Left hindlimb (tissue), 1 donor: ENCODE results near the gene SLC48A1.
A peak's percentile ranks its signal among the peaks of the same experiment; 100 is the strongest.

Experiments used
- DNase-seq: peaks from one replicate; pipeline ENCODE4 v3.0.0-alpha.2; 2018

The SLC48A1 gene

DNA sequence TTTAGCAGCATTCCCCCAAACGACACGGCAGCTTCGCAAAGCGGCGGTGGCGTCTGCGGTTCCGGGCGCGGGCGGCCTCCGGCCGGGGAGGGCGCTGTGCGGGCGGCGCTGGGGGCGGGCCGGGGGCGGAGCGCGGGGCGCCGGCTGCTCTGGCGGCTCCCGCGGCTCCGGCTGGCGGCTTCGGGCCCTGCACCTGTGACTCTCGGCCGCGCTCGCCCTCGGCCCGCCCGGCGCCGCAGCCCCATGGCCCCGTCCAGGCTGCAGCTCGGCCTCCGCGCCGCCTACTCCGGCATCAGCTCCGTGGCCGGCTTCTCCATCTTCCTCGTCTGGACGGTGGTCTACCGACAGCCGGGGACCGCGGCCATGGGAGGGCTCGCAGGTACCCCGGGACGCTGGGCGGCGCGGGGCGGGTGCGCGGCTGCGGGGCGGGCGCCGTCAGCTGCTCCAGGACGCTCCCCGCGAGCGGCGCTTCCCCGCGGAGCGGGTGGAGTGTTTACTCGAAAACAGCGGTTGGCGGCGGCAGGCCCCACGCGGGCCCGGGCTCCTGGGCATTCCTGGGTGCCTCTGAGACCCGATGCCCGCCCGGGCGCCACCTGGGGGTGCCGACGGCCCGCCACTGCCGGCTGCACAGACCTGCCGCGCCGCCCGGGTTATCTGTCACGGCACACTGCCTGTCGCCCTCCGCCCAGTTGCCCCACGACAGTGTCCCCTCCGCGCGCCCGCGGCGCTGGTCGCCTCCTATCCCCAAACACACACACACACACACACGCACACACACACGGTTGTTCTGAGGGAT lies at the start of gene SLC48A1:
Gene SLC48A1 (plus strand): TSS at position 177 of the 796 bp plus-strand sequence. CDS start 67 bp downstream, at position 244.
- DNase-seq = peak; percentile 72

DNA sequence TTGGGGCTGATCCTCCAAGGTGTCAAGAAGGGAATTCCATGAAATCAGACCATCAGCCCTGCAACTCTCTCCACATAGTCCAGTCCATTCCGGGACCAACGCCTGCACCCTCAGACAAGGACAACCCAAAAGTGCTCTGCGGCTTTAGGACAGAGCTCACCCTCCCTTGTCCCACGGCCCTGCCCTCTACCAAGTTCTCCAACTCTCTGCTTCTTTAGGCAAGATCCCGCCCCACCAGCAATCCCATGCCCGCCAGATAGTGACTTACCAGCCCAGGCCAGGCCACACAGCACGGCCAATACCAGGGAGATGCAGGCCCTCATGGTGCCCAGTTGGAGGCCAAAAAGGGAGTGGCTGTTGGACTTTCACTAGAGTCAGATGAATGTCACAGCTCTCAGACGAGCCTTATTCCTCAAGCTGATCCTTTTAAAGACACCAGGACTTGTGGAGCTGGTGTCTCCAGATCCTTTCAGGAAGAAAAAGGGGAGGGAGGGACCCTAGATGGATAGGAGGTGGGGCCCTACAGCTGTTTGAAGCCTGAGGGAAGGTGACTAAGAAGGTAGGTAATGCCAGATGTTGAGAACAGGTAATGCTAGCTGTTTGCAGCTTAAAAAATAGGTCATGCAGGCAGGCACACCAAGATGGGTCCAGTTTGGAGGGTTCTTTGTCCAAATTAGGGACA lies 47.8 kb upstream of the SLC48A1 start, which contains the start of gene ENDOU:
Gene ENDOU (minus strand): TSS at position 400 of the 682 bp plus-strand sequence. CDS start 77 bp downstream, at position 323.
- DNase-seq = no peak

DNA sequence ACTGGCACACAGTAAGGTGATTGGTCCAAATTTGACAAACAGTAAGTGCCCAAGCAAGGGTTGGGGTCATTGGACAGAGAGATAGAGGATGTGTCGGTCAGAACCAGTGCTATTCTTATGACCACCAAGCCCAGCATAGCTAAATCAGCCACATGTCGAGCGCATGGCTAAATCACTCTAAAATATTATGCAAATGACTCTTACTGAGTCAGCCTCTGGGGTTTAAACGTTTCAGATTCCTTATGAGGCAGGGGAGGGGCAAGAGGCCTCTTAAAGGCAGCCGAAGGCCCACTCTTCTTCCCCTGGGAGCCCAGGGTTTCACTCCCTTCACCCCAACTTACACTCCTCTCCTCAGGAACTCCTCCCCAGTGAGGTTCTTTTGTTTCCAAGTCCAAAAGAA lies 47.1 kb upstream of the SLC48A1 start:
- no peak for DNase-seq

DNA sequence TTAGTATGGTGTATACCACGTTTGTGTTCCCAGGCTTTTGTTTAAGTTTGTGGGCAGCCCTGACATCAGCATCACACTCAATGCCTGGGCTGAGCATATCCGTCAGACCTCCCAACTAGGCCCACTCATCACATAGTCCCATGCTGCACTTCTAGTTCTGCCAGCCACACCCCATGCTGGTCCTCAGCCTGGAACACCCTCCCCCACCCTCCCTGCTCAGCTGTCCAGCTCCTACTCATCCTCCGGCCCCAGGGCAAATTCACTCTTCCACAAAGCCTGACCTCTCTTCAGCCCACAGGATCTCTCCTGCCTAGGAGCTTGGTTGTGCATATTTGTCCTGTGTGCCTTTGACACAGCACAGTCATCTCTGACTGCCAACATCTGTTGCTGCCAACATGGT lies 43.8 kb upstream of the SLC48A1 start:
- DNase-seq = no peak

DNA sequence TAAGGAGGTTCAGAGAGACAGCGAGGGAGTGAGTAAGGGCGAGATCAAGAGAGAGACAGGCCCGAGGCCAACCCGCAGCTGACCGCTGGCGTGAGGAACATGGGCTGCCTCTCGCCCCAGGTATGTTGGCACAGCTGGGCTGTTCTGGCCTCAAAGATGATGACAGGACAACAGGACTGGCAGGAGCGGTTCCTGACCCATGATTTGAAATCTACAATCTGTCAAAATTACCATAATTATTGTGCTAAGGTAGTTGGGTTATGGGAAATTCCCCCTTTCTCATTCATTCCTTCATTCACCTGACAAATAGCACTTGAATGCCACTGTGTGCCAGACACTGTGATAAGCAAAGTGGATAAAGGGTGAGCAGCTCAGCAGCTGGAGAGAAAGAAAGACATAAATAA lies 42.7 kb upstream of the SLC48A1 start:
- DNase-seq = no peak

DNA sequence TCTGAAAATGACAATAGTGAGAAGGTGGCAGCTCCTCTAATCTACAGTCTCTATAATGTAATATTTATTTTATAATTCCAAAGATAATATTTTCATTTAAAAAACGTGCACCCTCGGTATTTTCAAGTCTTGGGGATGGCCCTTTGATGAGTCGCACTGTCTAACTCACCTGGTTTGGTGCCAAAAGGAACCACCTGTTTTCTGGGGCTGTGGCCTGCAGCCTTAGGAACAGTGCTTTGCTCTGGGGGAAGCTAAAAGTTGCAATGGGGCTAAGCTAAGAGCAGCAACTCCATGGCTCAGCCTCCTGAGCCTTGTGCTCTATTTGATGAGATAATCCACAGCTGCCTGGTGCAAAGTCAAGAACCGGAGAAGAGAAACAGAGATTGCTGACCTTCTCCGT lies 41.3 kb upstream of the SLC48A1 start:
- no peak for DNase-seq

DNA sequence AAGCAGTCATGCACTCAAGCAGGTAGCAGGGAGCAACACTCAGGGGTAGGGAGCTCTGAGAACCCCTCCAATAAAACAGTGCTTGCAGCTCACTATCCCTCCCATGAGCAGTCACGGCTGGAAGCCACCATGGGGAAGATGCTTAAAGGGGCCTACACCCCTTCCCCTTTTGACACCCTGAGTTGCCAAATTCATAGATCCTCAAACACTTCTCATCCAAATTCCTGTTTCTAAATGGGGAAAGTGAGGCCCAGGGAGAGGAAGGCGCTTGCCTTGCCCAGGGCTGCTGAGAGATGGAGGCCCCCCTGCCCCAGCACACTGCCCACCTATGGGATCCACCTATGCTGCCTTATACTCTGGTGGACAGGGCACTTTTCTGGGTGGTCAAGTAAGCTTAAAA lies 40.5 kb upstream of the SLC48A1 start:
- DNase-seq = no peak

DNA sequence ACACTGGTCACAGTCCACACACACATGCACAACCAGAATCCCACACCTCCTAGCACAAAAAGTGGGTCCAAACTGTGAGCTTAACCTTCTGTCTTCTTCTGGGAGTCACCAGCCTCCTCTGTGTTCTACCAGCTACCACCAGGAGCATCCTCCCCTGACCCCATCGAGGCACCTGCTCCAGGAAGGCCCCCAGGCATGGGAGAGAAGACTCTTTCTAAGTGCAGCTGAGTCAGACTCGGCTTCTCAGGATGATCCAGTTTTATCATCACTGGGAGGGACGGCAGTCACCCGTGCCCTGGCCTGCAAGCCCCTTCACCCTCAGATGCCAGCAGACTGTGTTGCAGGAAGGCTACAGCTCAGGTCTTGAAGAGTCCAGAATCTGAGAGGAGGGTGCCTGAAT lies 39.9 kb upstream of the SLC48A1 start:
- DNase-seq = no peak

DNA sequence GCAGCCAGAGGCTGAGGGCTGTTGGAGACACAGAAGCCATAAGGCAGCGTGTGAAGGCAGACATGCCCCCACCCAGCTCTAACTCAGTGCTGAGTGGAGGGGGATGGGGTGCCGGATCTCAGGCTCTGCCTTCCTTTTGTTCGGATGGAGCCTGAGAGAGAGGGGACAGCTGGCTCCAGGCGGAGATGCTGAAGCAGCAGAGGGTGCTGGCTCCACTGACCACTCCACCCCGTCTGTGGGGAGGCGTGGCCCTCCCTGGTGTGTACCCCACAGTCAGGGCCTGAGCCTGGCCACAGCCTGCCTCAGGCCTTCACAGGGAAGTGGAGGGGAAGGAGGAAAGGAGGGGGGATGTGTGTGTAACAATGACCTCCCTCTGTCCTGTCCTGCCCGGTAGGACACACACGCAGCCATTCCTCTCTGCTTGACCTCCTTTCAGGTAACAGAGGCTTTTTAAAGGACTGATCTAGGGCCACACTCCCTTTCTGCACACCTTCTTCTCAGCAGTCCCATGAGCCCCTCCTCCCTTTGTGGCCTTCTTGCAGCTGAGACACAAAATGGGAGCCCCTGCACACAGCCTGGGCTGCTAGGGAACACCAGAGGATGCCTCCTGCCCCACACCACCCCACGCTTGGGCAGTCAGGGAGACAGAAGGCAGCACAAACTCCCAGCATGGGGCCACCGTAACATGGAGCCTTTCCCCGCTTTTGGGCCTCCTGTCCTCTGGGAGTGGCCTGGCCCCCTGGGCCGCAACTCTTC lies 38.1 kb upstream of the SLC48A1 start:
- DNase-seq = no peak

DNA sequence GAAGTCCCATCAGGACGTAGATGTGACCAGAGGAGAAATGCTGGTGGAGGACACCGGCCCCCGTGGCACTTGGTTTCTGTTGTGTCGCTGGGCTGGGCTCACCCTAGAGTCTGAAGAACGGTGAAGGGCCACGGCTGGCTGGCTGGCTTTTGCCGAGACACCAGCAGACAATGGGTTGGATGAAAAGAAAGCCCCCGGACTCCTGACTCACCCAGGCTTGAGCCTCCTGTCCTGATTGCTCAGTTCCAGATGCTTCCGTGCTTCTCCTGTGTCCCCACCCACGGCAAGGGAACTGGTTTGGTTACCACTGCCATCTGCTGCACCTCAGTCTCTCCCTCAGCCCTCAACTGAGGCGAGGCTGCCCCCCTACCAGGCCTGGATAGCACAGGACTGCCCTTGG lies 37.4 kb upstream of the SLC48A1 start:
- DNase-seq = no peak

DNA sequence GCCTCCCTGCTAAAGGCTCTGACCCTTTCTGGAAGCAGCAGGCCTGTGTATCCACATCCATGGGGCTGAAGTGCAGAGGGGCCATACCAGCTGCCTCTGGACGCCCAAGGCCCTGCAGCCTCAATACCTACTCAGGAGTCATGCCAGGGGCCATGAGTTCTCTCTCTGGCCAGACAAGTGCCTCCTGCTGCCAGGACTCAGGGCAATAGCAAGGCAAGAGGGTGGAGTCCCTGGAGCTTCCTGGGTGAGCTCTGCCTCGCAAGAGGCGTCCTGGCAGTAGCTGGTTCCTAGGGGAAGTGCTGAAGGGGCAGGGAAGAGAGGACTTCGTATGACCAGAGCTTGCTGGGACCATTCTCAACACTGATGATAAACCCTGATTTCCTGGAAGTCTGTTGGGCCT lies 36.8 kb upstream of the SLC48A1 start:
- DNase-seq = no peak

DNA sequence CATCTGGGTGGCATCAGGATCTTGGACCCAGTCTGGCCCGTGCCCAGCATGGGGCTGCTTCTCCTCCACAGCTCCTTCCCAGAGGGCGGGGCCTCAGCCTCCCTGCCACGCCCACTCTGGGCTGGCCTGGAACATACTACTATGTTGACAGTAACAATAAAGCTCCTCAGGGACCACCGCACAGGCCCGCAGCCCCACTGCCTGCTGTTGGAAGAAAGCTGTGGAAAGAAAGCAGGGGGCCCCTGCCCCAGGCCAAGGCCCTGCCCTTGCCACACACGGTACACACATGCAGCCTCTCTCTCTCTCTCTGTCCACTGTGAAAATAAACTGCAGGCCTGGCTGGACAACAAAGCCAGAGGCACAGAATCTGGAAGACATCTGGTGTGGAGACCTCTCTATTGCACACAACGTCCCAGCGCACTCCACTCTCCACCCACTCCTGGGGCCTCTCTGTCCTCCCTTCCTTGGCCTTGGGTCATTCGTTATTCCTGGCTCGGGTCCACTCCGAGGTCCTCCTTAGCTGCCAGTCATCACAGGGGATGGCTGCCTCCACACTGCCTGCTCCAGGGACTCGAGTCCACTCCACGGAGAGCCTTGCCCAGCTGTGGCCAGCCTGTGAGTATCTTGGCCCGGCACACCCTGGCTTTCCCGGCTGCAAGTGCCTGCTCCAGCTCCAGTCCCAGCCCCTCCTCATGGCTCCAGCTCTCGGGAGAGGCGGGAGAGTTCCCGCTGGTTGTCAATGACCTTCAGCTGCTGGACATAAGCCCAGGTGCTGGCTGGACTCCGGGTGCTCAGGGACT lies 36.0 kb upstream of the SLC48A1 start:
- peak; percentile 84 for DNase-seq

DNA sequence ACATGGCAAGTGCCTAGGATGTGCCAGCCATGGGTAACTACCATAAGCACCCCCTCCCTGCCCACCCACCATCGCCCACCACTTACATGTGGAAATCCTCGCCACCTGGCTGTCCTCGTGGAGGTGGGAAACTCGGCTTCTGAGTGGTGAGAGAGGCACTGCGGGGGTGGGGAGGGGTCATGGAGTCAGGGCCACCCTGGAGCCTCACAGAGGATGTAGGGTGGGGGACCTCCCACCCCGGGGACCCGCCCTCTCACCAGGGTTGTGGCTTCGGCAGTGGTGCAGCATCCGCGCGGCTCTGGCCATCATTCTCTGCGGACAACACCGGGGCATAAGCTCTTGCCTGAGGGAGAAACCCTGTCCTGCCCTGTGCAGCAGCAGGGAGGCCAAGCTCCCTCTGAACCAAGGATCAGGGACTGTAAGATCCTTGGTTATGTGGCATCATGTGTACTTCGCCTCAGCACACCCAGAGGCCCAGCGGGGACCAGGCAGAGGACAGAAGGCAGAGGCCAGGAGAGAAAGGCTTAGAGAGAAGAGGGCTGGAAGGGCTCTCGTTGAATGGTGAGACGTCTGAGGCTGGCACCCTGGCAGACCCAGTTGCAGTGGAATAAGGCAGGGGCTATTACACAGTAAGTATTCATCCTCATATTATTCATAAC lies 35.0 kb upstream of the SLC48A1 start:
- no peak for DNase-seq

DNA sequence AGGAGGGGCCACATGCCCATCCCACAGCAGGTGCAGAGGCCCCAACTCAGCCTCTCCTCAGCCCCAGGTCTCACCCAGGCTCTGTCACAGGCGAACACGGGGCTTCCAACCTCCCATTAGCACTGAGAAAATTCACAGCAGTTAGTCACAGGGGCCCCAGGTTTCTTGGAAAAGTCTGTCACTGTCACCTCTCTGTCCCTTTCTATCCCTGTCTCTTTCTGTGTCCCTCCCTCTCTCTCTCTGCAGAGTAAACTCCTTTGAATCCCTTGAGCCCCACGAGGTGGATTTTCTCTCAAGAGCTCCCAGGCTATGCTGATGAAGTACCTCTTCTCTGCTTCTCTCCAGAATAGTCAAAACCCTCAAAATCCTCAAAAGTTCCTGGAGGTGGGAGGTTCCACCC lies 33.7 kb upstream of the SLC48A1 start:
- no peak for DNase-seq

DNA sequence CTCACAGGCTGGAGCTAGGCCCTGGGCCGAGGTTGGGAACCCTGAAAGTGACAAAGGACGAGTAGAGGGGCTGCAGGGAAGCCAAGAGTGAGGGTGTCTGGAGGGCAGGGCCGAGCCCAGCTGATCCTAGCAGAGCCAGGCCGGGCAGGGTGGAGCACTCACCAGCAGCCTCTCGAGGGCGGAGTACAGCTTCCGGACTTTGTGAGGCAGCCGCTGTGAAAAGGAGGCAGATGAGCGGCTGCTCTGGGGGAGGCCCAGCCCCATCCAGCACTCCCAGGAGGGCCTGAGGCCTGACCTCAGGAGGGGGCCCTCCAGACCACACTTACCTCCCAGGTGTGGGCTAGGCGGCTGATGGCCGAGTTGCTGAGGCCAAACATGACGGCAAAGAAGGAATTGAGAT lies 33.1 kb upstream of the SLC48A1 start:
- no peak for DNase-seq

DNA sequence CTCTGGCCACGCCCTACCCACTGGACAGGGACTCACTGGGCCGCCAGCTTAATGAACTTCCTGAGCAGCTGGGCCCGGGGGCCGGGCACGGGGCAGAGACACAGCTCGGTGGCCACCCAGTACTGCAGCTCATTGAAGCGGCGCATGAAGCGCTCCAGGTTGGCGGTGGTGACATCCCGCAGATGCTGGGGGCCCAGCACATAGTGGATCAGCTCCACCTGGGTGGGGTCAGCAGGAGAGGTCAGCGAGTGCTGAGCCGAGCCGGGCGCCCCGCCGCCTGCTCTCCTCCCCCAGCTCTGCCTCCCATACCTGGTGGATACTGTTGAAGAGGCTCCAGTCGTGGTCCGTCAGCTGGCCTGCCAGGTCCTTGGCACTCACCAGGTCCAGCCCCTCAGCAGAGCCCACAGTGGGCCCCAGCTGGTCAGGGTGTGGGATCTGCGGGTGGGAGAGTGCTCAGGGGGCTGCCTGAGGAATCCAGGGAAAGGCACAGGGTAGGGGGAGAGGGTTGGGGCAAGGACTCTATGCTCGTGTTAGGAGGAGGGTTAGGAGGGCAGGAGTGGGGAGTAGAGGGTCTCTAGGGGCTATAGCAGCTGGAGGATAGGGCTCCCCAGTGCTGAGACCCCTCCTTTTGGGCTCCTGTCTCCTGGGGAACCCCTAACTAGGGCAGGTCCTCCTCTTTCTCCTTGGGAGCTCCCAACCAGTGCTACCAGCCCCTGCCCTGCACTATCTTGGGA lies 32.3 kb upstream of the SLC48A1 start:
- no peak for DNase-seq

DNA sequence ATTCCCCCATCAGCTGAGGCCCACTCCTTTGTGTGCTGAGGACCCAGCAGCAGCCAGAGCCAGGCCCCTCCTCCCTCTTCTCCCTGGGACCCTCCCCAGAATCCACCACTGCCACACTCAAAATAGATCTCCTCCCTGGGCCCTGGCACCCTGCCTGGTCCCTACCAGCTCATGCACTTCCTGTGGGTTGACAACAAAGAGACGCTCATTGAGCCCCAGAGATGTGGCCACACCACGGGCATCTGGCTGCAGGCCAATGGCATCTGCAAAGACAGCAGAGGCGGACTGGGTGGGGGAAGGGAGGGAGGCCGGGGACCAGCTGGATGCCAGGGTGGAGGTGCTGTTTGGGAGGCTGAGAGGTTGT lies 31.7 kb upstream of the SLC48A1 start:
- peak; percentile 82 for DNase-seq

DNA sequence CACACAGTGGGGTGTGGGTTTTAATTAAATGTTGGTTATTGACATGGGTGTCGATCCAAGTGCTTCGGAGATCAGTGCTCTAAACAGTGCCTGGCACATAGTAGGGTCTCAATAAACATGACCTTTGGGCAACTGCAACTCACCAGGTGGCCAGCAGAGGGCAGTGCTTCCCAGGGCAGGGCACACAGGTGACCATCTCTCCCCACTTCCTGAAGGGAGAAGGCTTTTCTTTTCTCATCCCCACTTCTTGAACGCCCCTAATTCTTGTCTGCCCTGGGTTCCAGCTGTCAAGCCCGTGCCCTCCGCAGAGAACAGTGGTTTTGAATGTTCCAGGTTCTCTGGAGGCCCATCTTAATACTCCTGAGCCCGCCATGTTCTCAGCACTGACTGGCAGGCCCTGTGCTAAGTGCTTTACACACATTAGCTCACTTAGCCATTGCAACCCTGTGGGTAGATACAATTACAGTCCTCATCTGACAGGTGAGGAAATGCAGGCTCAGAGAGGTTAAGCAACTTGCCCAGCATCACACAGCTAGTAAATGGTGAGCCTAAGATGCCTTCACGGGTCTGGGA lies 30.7 kb upstream of the SLC48A1 start:
- no peak for DNase-seq

DNA sequence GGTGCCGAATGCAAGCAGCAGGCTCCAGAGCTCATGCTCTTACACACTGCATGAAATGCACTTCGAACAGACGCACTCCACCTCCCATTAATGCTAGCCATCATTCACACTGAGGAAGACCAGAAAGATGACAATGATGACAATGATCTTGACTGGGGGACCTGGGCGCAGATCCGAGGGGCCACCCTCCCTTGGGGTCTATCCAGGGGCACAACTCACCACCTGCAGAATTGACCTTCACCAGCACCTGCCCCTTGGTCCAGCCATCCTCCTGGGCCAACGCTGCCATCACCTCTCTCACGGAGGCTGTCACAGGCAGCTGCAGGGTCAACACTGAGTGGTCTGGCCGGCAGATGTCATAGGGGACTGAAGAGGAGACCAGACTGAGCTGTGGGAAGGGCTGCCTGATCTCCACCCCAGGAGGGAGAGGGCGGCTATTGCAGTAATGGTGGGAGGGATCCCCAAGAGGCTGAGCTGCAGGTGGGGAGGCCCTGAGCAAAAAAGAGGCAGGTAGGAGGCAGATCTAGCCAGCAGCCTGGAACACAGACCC lies 29.7 kb upstream of the SLC48A1 start:
- DNase-seq = no peak

DNA sequence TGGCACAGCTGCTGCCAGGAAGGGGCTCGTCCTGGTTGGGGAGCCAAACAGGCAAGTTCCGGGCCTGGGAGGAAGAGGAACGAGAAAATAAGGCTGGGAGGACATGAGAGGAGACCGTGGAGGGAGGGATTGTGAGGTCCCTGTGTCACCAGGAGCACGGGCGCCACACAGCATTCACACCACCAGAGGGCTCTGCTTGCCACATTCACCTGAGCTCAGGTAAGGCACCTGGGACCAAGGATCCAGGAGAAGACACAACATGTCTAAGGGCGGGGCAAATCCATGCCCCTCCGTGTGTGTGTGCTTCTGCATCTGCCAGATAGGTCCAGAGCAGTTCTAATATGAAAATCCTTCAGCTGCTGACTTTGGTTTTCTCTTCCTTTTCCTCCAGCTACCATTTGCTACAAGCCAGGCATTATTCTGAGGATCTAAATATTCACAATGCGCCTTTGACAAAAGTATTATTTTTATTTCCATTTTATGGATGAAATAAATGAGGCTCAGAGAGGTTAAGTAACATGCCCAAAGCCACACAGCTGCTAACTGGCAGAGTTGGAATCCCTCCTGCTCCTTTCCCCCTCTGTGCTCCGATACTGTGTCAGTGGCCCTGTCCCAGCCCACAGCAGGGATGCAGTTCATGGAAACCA lies 28.9 kb upstream of the SLC48A1 start:
- no peak for DNase-seq
